GM12878 (cell line): ENCODE results near the gene GUCY1A2. TPM values are rescaled to one million over a fixed set of nuclear protein-coding genes. Genes with fewer than 3 reads are reported as not detected.

Experiments
- ATAC-seq: fragments of 200-7000 bp; cut with Tn5 transposase; 3 replicates; pipeline ENCODE4 v1.9.1; 2020; ENCODE audit warnings: mild to moderate bottlenecking, moderate library complexity
- BruUV-seq: library from RNA; stranded (reverse); fragments of 400-500 nt; replicated peaks from 2 replicates; lab custom pipeline; 2021; lab: Mats Ljungman, UMichigan
- CTCF ChIA-PET: fragments of 300-600 bp; sonication (Branson Sonifier 250); formaldehyde crosslinking; extraction: SDS; loops from one replicate; lab custom pipeline; 2021; ENCODE audit warnings: inconsistent platforms; lab: Yijun Ruan, JAX
- POLR2A ChIA-PET: fragments of 350-600 bp; formaldehyde crosslinking; extraction: SDS; loops from one replicate; lab custom pipeline; 2021; ENCODE audit warnings: inconsistent platforms; lab: Charles Lee
- RAD21 ChIA-PET: fragments of 300-600 bp; sonication (Branson Sonifier 250); formaldehyde crosslinking; loops from one replicate; lab custom pipeline; 2023; ENCODE audit warnings: antibody characterized with exemption; ENCODE audit not compliant: unreplicated experiment; lab: Charles Lee
- SMC1A ChIA-PET: fragments of 300-600 bp; sonication (Branson Sonifier 250); formaldehyde crosslinking; loops from one replicate; lab custom pipeline; 2023; ENCODE audit not compliant: unreplicated experiment, uncharacterized antibody; lab: Charles Lee
- DNase-seq: peaks from one replicate; pipeline ENCODE4 v3.0.0-alpha.2; 2011; ENCODE audit warnings: low read depth, low spot score
- FAIRE-seq: peaks from 3 replicates; lab custom pipeline; 2011; peaks lifted over from hg19 to GRCh38; lab: Jason Lieb, UNC
- H2AFZ ChIP-seq: 2 replicates; pipeline ENCODE4 v1.6.0; 2011; ENCODE audit warnings: low read depth, low read length, control low read depth; ENCODE audit not compliant: control insufficient read depth
- H3K27ac ChIP-seq: 2 replicates; pipeline ENCODE4 v1.5.1; 2011; ENCODE audit warnings: control low read depth; ENCODE audit not compliant: control insufficient read depth, insufficient read depth
- H3K27me3 ChIP-seq, 2 experiments: replicated peaks in 1 of 2; 2 replicates each; pipeline versions ENCODE4 v1.6.0 to v1.6.1; 2011; ENCODE audit warnings: low read length in 1 of 2; ENCODE audit not compliant: control insufficient read depth in 2 of 2, insufficient read depth in 2 of 2
- H3K36me3 ChIP-seq, 2 experiments: 2 replicates each; pipeline ENCODE4 v1.5.1; 2011; ENCODE audit warnings: low read length in 1 of 2; ENCODE audit not compliant: control insufficient read depth in 2 of 2, insufficient read depth in 2 of 2
- H3K4me1 ChIP-seq: 2 replicates; pipeline ENCODE4 v1.6.1; 2011; ENCODE audit warnings: mild to moderate bottlenecking, low read length, moderate library complexity, mixed read lengths; ENCODE audit not compliant: control insufficient read depth, insufficient read depth
- H3K4me2 ChIP-seq: 2 replicates; pipeline ENCODE4 v1.6.0; 2011; ENCODE audit warnings: control low read depth; ENCODE audit not compliant: control insufficient read depth, insufficient read depth
- H3K4me3 ChIP-seq: fragments of 200-600 bp; sonication (generic); 2 replicates; pipeline ENCODE4 v1.5.1; 2016
- H3K79me2 ChIP-seq: 2 replicates; pipeline ENCODE4 v1.6.0; 2011; ENCODE audit warnings: low read length; ENCODE audit not compliant: control insufficient read depth, insufficient read depth
- H3K9ac ChIP-seq: 2 replicates; pipeline ENCODE4 v1.8.0; 2011; ENCODE audit warnings: low read length, control low read depth, mixed read lengths; ENCODE audit not compliant: control insufficient read depth, insufficient read depth
- H3K9me3 ChIP-seq: replicated peaks from 3 replicates; pipeline ENCODE4 v1.5.1; 2011; ENCODE audit warnings: mild to moderate bottlenecking, low read length; ENCODE audit not compliant: control insufficient read depth, insufficient read depth
- H4K20me1 ChIP-seq: 2 replicates; pipeline ENCODE4 v1.6.0; 2011; ENCODE audit not compliant: control insufficient read depth, insufficient read depth
- ASH2L ChIP-seq: fragments of 300-600, 200-600 bp; sonication (generic); IDR thresholded peaks from 2 replicates; pipeline ENCODE4 v1.6.1; 2017; ENCODE audit warnings: low read depth, mild to moderate bottlenecking, borderline replicate concordance
- EZH2 ChIP-seq: IDR thresholded peaks from 2 replicates; pipeline ENCODE4 v1.6.1; 2012; ENCODE audit warnings: low read depth, mild to moderate bottlenecking, control low read depth, inconsistent platforms, low read length, borderline replicate concordance; ENCODE audit not compliant: control insufficient read depth
- GABPA ChIP-seq: IDR thresholded peaks from 2 replicates; pipeline ENCODE4 v1.6.1; 2014; ENCODE audit warnings: antibody characterized with exemption, low read depth, mild to moderate bottlenecking, inconsistent platforms
- IKZF2 ChIP-seq, 2 experiments: fragments of 450-650 bp; IDR thresholded peaks; 2 replicates each; pipeline ENCODE4 v1.6.1; 2017; ENCODE audit warnings: mild to moderate bottlenecking in 2 of 2, moderate library complexity in 2 of 2
- NFYB ChIP-seq: IDR thresholded peaks from 2 replicates; pipeline ENCODE4 v1.6.1; 2011; ENCODE audit warnings: low read depth, mild to moderate bottlenecking, low read length, improper control_type of control experiment, moderate library complexity; ENCODE audit not compliant: insufficient read depth
- PKNOX1 ChIP-seq: fragments of 450-650 bp; IDR thresholded peaks from 2 replicates; pipeline ENCODE4 v1.6.1; 2016; ENCODE audit warnings: mild to moderate bottlenecking
- SMAD5 ChIP-seq: IDR thresholded peaks from 2 replicates; pipeline ENCODE4 v1.6.1; 2016; ENCODE audit warnings: antibody characterized with exemption, low read depth
- USF1 ChIP-seq: IDR thresholded peaks from 2 replicates; pipeline ENCODE4 v1.6.1; 2011; ENCODE audit warnings: borderline replicate concordance, low read depth, mild to moderate bottlenecking, moderate library complexity, mixed read lengths, low read length; ENCODE audit not compliant: insufficient read depth; ENCODE audit errors: extremely low read length
- WGBS: methylation state at CpG from one replicate; pipeline ENCODE4 v1.1.6; 2016; ENCODE audit warnings: low lambda C conversion rate; ENCODE audit not compliant: insufficient replicate concordance, insufficient coverage; ENCODE audit errors: missing lambda C conversion rate; 5-methylcytosine and 5-hydroxymethylcytosine counted together
- in situ Hi-C: fragments of 300-500 bp; cut with MboI; formaldehyde crosslinking; loops from 9 replicates; pipeline ENCODE4 v1.14.3; 2018; ENCODE audit warnings: mixed read lengths
- intact Hi-C: fragments of 100-400 bp; cut with micrococcal nuclease; formaldehyde crosslinking; loops from one replicate; pipeline ENCODE4 v1.14.2; 2022; ENCODE audit not compliant: unreplicated experiment
- polyA plus RNA-seq, 11 experiments: library from polyadenylated mRNA; depleted of rRNA in 4 of 11; unstranded in 6 of 11; stranded (reverse) in 5 of 11; fragments of >200 nt; fragmentation: Nextera tagmentation in 4 of 11; fragmentation: Illumina TruSeq in 1 of 11; extraction: Ambion mirVana in 4 of 11; extraction: Trizol in 1 of 11; gene quantifications; 1 replicate in 1 of 11; 2 replicates in 10 of 11; pipeline versions ENCODE4 v1.2.1 to v1.2.3, GENCODE V29; 2011 to 2016; ENCODE audit warnings: inconsistent platforms in 2 of 11, missing spikeins in 2 of 11, low read depth in 1 of 11
- total RNA-seq, 4 experiments: library from RNA; depleted of rRNA in 3 of 4; stranded (reverse); fragments of >200 nt in 3 of 4; fragmentation: Illumina TruSeq in 1 of 4; extraction: Trizol in 1 of 4; gene quantifications; 2 replicates each; pipeline versions ENCODE4 v1.2.1 to v1.2.3, GENCODE V29; 2013 to 2021

The GUCY1A2 gene
- total and polyA plus RNA-seq, 10 of the 15 experiments (the other 5 are each of a cell fraction or from before 2014, with no cell fraction given) = under 0.01 to 0.03 (median under 0.01) TPM; not detected in 4

GRCh38 chr11:106723071-106723470 is 295.2 kb downstream of the GUCY1A2 start:
- no peaks in the 10 kb centered on the region for H4K20me1 ChIP-seq
- no TSS peak for BruUV-seq
- H3K36me3 ChIP-seq = no peaks in the 10 kb centered on the region
- H2AFZ ChIP-seq = no peak overlapping the region
- H3K4me2 ChIP-seq = no peak overlapping the region
- H3K4me1 ChIP-seq = no peaks in the 10 kb centered on the region
- DNase-seq (no peak), ATAC-seq (no peak), FAIRE-seq (no peak)
- CTCF ChIA-PET = interaction anchor here (0.9 to 1.4 kb wide), 2 partner anchors 8 to 11 kb away, joined by 3 to 4 read pairs; no protein-coding TSS in a partner anchor
- TF ChIP-seq GABPA (no peak), PKNOX1 (no peak), EZH2 (no peak), USF1 (no peak), IKZF2 (IDR thresholded peaks at IDR 0.05) (no peak), SMAD5 (no peak), NFYB (no peak), ASH2L (no peak)
- SMC1A ChIA-PET = no interaction called here
- H3K79me2 ChIP-seq = no peaks in the 10 kb centered on the region
- intact Hi-C loops (no loop called here), in situ Hi-C loops (no loop called here)
- RAD21 ChIA-PET = no interaction called here
- H3K9me3 ChIP-seq = no peaks in the 10 kb centered on the region
- H3K27ac ChIP-seq = no peak overlapping the region
- no peak overlapping the region for H3K9ac ChIP-seq
- POLR2A ChIA-PET = no interaction called here
- H3K4me3 ChIP-seq = no peak overlapping the region
- WGBS = 29% methylated on average over 3 of the region's 3 CpGs
- H3K27me3 ChIP-seq = no peaks in the 10 kb centered on the region
